WERI-Rb-1 (cell line): ENCODE measurements around the gene NGFR.

Experiments
- DNase-seq: peaks from one replicate; pipeline ENCODE4 v3.0.0-alpha.2; 2020
- H3K27ac ChIP-seq: fragments of 250-450 bp; sonication (Bioruptor Pico); 2 replicates; pipeline ENCODE4 v1.5.1; 2020; ENCODE audit warnings: mild to moderate bottlenecking, moderate library complexity
- H3K27me3 ChIP-seq: fragments of 250-450 bp; sonication (Bioruptor Pico); 2 replicates; pipeline ENCODE4 v1.5.1; 2021; ENCODE audit warnings: mild to moderate bottlenecking, low read depth, moderate library complexity; ENCODE audit not compliant: insufficient read depth, severe bottlenecking
- H3K36me3 ChIP-seq: fragments of 250-450 bp; sonication (Bioruptor Pico); 2 replicates; pipeline ENCODE4 v1.5.1; 2020; ENCODE audit warnings: mild to moderate bottlenecking, moderate library complexity
- H3K4me3 ChIP-seq: 2 replicates; pipeline ENCODE4 v1.5.1; 2011; ENCODE audit warnings: low read depth, mild to moderate bottlenecking, control low read depth, low read length
- H3K9me3 ChIP-seq: fragments of 250-450 bp; sonication (Bioruptor Pico); 2 replicates; pipeline ENCODE4 v1.5.1; 2021; ENCODE audit warnings: mild to moderate bottlenecking, moderate library complexity; ENCODE audit not compliant: severe bottlenecking
- TF ChIP-seq, protein P1 (sequence below): IDR thresholded peaks from 2 replicates; pipeline ENCODE4 v1.5.1; 2011; ENCODE audit warnings: low read depth, mild to moderate bottlenecking, control low read depth, inconsistent platforms, low read length

Gene NGFR

DNA sequence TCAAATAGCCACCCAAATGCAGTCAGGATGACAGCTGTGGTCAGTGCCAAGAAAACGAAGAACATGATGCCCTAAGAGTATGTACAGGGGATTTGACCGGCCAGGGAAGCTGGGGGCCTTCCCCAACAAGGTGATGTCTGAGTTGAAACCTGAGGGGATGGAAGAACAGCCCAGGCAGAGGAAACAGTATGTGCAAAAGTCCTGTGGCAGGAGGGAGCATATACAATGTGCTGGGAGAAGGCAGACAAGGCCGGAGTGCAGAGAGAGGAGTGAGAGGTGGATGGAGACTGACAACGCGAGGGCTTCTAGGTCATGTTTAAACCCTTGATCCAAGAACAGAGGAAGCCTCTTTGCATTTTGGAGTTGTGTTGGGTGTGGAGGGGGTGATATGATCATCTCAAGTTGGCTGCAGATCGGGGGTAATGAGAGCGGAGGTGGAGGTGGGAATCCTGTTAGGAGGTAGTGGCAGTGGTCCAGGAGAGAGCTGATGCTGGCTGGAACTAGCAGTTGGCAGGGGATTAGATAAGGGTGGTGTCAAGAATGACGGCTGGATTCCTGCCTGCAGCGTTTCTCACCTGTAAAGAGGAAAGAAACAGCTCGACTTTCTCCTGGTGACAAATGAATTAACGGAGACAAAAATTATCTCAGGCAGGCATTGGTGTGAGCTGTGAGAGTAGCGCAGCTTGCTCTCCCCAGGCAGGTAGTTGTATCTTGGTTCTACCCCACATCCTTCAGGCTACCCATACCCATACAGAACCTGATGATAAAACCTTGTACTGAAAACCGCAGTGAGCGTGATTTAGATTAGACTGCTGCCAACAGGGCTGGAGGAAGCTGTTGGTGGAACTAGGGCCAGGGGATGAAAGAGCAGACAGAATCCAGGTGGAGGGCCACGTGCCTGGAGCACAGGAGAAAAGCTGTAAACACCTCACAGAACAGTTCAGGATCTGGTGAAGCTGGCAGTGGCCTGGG is 37.2 kb upstream of the NGFR start:
- H3K36me3 ChIP-seq = no peaks in the 10 kb centered on the region
- no peak for DNase-seq
- no peaks in the 10 kb centered on the region for H3K9me3 ChIP-seq
- no peak overlapping the region for H3K27ac ChIP-seq
- TF ChIP-seq, protein P1, sequence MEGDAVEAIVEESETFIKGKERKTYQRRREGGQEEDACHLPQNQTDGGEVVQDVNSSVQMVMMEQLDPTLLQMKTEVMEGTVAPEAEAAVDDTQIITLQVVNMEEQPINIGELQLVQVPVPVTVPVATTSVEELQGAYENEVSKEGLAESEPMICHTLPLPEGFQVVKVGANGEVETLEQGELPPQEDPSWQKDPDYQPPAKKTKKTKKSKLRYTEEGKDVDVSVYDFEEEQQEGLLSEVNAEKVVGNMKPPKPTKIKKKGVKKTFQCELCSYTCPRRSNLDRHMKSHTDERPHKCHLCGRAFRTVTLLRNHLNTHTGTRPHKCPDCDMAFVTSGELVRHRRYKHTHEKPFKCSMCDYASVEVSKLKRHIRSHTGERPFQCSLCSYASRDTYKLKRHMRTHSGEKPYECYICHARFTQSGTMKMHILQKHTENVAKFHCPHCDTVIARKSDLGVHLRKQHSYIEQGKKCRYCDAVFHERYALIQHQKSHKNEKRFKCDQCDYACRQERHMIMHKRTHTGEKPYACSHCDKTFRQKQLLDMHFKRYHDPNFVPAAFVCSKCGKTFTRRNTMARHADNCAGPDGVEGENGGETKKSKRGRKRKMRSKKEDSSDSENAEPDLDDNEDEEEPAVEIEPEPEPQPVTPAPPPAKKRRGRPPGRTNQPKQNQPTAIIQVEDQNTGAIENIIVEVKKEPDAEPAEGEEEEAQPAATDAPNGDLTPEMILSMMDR = no peak
- no peaks in the 10 kb centered on the region for H3K27me3 ChIP-seq
- no peak overlapping the region for H3K4me3 ChIP-seq

DNA sequence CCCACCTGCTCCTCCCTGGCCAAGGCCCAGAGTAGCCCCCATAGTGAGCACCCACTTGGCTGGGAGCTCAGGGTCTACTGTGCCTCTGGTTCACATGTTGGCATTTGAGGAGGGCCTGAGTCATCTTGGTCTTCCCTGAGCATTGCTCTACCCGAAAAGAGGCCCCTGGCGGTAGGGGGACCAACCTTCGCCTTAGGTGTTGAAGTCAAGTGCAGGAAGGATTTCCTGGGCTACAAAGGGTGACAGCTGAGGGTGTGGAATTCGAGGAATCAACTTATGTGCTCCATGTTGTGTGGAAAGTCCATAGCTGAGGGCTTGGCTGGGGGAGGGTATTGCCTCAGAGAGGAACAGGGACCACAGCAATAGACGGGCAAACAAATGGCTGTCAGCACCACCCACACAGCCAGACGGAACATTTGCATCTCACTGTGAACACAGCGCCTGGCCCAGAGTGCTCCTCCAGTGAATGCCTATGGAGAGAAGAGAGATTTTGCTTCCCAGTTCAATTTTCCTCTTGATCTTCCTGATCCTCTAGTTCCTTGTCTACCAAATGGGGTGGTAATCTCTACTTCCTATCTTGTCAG is 35.6 kb upstream of the NGFR start:
- H3K4me3 ChIP-seq = no peak overlapping the region
- no peaks in the 10 kb centered on the region for H3K36me3 ChIP-seq
- H3K9me3 ChIP-seq = peaks cover 11% of the 10 kb centered on the region
- TF ChIP-seq, protein P1 = no peak
- H3K27me3 ChIP-seq = no peaks in the 10 kb centered on the region
- no peak overlapping the region for H3K27ac ChIP-seq
- DNase-seq = no peak

DNA sequence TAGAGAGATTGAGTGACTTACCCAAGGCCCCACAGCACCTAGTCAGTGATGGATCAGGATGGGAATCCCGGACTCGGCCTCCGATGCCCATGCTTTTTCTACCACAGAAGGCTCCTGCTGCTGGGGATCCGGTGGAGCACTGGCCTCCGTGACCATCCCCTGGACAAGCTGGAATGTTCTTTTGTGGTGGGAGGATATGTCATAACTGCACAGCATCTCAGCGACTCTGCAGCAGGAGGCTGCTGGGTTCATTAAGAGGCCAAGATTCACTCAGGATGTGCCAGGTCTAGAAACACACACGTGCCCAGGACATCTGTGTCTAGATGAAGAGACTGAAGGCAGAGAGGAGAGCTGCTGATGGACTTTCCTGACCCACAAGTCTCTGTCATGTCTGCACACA is 34.7 kb upstream of the NGFR start:
- Histone ChIP-seq H3K27me3 (no peaks in the 10 kb centered on the region), H3K27ac (no peak overlapping the region), H3K9me3 (peaks cover 11% of the 10 kb centered on the region), H3K4me3 (no peak overlapping the region), H3K36me3 (no peaks in the 10 kb centered on the region)
- TF ChIP-seq, protein P1 = no peak
- DNase-seq = no peak

GRCh38 chr17:49461580-49461979 is 33.5 kb upstream of the NGFR start:
- Histone ChIP-seq H3K9me3 (peaks cover 11% of the 10 kb centered on the region), H3K36me3 (no peaks in the 10 kb centered on the region), H3K27me3 (no peaks in the 10 kb centered on the region), H3K4me3 (no peak overlapping the region), H3K27ac (no peak overlapping the region)
- DNase-seq = no peak
- TF ChIP-seq, protein P1 = no peak

DNA sequence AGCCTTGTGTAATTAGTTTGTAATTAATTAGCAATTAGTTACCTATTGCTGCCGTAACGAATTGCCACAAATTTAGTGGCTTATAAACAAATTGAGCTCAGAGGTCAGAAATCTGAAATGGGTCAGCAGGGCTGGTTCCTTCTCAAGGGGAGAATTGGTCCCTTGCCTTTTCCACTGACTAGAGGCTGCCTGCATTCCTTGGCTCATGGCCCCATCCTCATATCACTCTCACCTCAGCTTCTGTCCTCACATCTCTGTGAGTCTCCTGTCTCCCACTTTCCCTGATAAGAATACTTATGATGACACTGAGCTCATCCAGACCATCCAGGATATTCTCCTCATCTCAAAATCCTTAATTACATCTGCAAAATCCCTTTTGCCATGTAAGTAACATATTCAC is 31.0 kb upstream of the NGFR start:
- Histone ChIP-seq H3K27ac (no peak overlapping the region), H3K36me3 (no peaks in the 10 kb centered on the region), H3K9me3 (peaks cover 11% of the 10 kb centered on the region), H3K4me3 (no peak overlapping the region), H3K27me3 (no peaks in the 10 kb centered on the region)
- TF ChIP-seq, protein P1 = no peak
- no peak for DNase-seq
